GM19351 (cell line): Measurements from ENCODE around the gene ASTL.

ENCODE experiments used
- ATAC-seq: cut with Tn5 transposase; IDR thresholded peaks from one replicate; pipeline ENCODE4 v1.9.1; 2021; ENCODE audit warnings: mild to moderate bottlenecking, moderate library complexity; ENCODE audit not compliant: unreplicated experiment

ASTL gene

GRCh38 chr2:96131152-96131812 lies 7.0 kb downstream of the ASTL start:
- ATAC-seq: no peak

GRCh38 chr2:96130483-96130882 lies 7.8 kb downstream of the ASTL start:
- no peak for ATAC-seq

- no peak for ATAC-seq
These were observed 8.7 kb downstream of the ASTL start for GRCh38 chr2:96129528-96130120.

GRCh38 chr2:96128456-96128855 lies 9.8 kb downstream of the ASTL start:
- ATAC-seq: no peak

- ATAC-seq: no peak
These were observed 13.7 kb downstream of the ASTL start for GRCh38 chr2:96124406-96125265.

GRCh38 chr2:96123936-96124335 lies 14.4 kb downstream of the ASTL start:
- no peak for ATAC-seq

- ATAC-seq: no peak
These were observed 15.0 kb downstream of the ASTL start for GRCh38 chr2:96123290-96123689.

GRCh38 chr2:96122391-96122790 lies 15.9 kb downstream of the ASTL start:
- ATAC-seq: no peak

GRCh38 chr2:96121414-96121813 lies 16.9 kb downstream of the ASTL start:
- ATAC-seq: no peak

- ATAC-seq: no peak
These were observed 17.3 kb downstream of the ASTL start for GRCh38 chr2:96120991-96121390.

GRCh38 chr2:96120091-96120720 lies 18.1 kb downstream of the ASTL start:
- no peak for ATAC-seq

- no peak for ATAC-seq
These were observed 18.9 kb downstream of the ASTL start for GRCh38 chr2:96119389-96119751.

- no peak for ATAC-seq
These were observed 19.5 kb downstream of the ASTL start for GRCh38 chr2:96118698-96119388.

- ATAC-seq: no peak
These were observed 20.4 kb downstream of the ASTL start for GRCh38 chr2:96117701-96118588.

GRCh38 chr2:96116879-96117533 lies 21.3 kb downstream of the ASTL start:
- ATAC-seq: peak; percentile 64

- peak; percentile 59 for ATAC-seq
These were observed 21.9 kb downstream of the ASTL start, which contains the start of gene ADRA2B for GRCh38 chr2:96116424-96116878. TSS of gene ADRA2B (minus strand) at chr2:96116571. CDS start at chr2:96116149, 422 bp downstream.

GRCh38 chr2:96115631-96116423 lies 22.5 kb downstream of the ASTL start:
- ATAC-seq: no peak

- no peak for ATAC-seq
These were observed 23.3 kb downstream of the ASTL start for GRCh38 chr2:96114903-96115581.
